GM23338 (cell line): ENCODE results near the gene LAMC2. TPM values are rescaled to one million over a fixed set of nuclear protein-coding genes. Genes with fewer than 3 reads are reported as not detected.

Source experiments
- ATAC-seq: fragments of 200-7000 bp; cut with Tn5 transposase; 3 replicates; pipeline ENCODE4 v1.9.1; 2020
- DNase-seq: peaks from one replicate; pipeline ENCODE4 v3.0.0-alpha.2; 2015; ENCODE audit warnings: low spot score
- H2AFZ ChIP-seq: fragments of 200-600 bp; sonication (generic); 2 replicates; pipeline ENCODE4 v1.8.0; 2016; ENCODE audit warnings: antibody characterized with exemption, mild to moderate bottlenecking, moderate library complexity
- H3F3A ChIP-seq: fragments of 200-600 bp; sonication (generic); replicated peaks from 2 replicates; pipeline ENCODE4 v1.8.0; 2017; ENCODE audit warnings: antibody characterized with exemption, mixed run types, low read depth
- H3K27ac ChIP-seq: fragments of 200-600 bp; sonication (generic); 2 replicates; pipeline ENCODE4 v1.6.1; 2016; ENCODE audit warnings: low read depth
- H3K27me3 ChIP-seq: fragments of 200-600 bp; sonication (generic); 2 replicates; pipeline ENCODE4 v1.8.0; 2016; ENCODE audit warnings: mild to moderate bottlenecking, mixed run types, moderate library complexity; ENCODE audit not compliant: insufficient read depth
- H3K36me3 ChIP-seq: fragments of 200-600 bp; sonication (generic); 2 replicates; pipeline ENCODE4 v1.8.0; 2016; ENCODE audit warnings: mild to moderate bottlenecking; ENCODE audit not compliant: insufficient read depth
- H3K4me1 ChIP-seq: fragments of 200-600 bp; sonication (generic); 2 replicates; pipeline ENCODE4 v1.8.0; 2016; ENCODE audit warnings: mild to moderate bottlenecking, moderate library complexity; ENCODE audit not compliant: insufficient read depth
- H3K4me2 ChIP-seq: fragments of 200-600 bp; sonication (generic); 2 replicates; pipeline ENCODE4 v1.7.1; 2017; ENCODE audit warnings: mixed run types
- H3K4me3 ChIP-seq: fragments of 200-600 bp; sonication (generic); 2 replicates; pipeline ENCODE4 v1.6.1; 2016; ENCODE audit warnings: mixed run types
- H3K79me2 ChIP-seq: fragments of 200-600 bp; sonication (generic); replicated peaks from 2 replicates; pipeline ENCODE4 v1.8.0; 2017; ENCODE audit warnings: mild to moderate bottlenecking; ENCODE audit not compliant: insufficient read depth
- H3K9me2 ChIP-seq: fragments of 200-600 bp; sonication (generic); 2 replicates; pipeline ENCODE4 v1.8.0; 2017; ENCODE audit not compliant: insufficient read depth
- H4K20me1 ChIP-seq: fragments of 200-600 bp; sonication (generic); replicated peaks from 2 replicates; pipeline ENCODE4 v1.8.0; 2017; ENCODE audit warnings: mild to moderate bottlenecking; ENCODE audit not compliant: insufficient read depth
- H3K27ac Mint-ChIP-seq: 2 replicates; pipeline ENCODE4 v1.8.0; 2020; ENCODE audit warnings: inconsistent platforms, mild to moderate bottlenecking, moderate library complexity, mixed read lengths
- H3K27me3 Mint-ChIP-seq: 3 replicates; pipeline ENCODE4 v1.8.0; 2022; ENCODE audit warnings: low read depth, mild to moderate bottlenecking, moderate library complexity, mixed read lengths, inconsistent platforms; ENCODE audit not compliant: insufficient read depth, poor library complexity
- H3K36me3 Mint-ChIP-seq: 3 replicates; pipeline ENCODE4 v1.8.0; 2021; ENCODE audit warnings: low read depth, mild to moderate bottlenecking, inconsistent platforms, moderate library complexity, mixed read lengths
- H3K4me1 Mint-ChIP-seq: 3 replicates; pipeline ENCODE4 v1.8.0; 2020; ENCODE audit warnings: mild to moderate bottlenecking, inconsistent platforms, mixed read lengths
- H3K4me3 Mint-ChIP-seq: 3 replicates; pipeline ENCODE4 v1.8.0; 2021; ENCODE audit warnings: moderate library complexity, mild to moderate bottlenecking, inconsistent platforms, mixed read lengths
- H3K9me3 Mint-ChIP-seq: 3 replicates; pipeline ENCODE4 v1.8.0; 2020; ENCODE audit warnings: moderate library complexity, mild to moderate bottlenecking, inconsistent platforms, mixed read lengths
- CREB1 ChIP-seq: fragments of 250-450 bp; sonication (Bioruptor Pico); IDR thresholded peaks from 2 replicates; pipeline ENCODE4 v1.5.0; 2020; ENCODE audit warnings: low read depth, mild to moderate bottlenecking, moderate library complexity
- ETS1 ChIP-seq: IDR thresholded peaks from 2 replicates; pipeline ENCODE4 v1.6.1; 2016; ENCODE audit warnings: antibody characterized with exemption
- EZH2 ChIP-seq: fragments of 200-600 bp; sonication (generic); IDR thresholded peaks from one replicate; pipeline ENCODE4 v1.8.0; 2017; ENCODE audit warnings: antibody characterized with exemption, mild to moderate bottlenecking, low read depth; ENCODE audit not compliant: unreplicated experiment
- EZH2phosphoT487 ChIP-seq: fragments of 200-600 bp; sonication (generic); IDR thresholded peaks from one replicate; pipeline ENCODE4 v1.8.1; 2018; ENCODE audit warnings: antibody characterized with exemption; ENCODE audit not compliant: unreplicated experiment
- JUNB ChIP-seq: IDR thresholded peaks from one replicate; pipeline ENCODE4 v1.6.1; 2016; ENCODE audit warnings: antibody characterized with exemption; ENCODE audit not compliant: unreplicated experiment
- NANOG ChIP-seq: IDR thresholded peaks from 2 replicates; pipeline ENCODE4 v1.6.1; 2016; ENCODE audit warnings: antibody characterized with exemption, borderline replicate concordance
- POLR2AphosphoS5 ChIP-seq: IDR thresholded peaks from 2 replicates; pipeline ENCODE4 v1.6.1; 2016; ENCODE audit warnings: antibody characterized with exemption, low read depth
- REST ChIP-seq: IDR thresholded peaks from one replicate; pipeline ENCODE4 v1.6.1; 2018; ENCODE audit warnings: antibody characterized with exemption; ENCODE audit not compliant: unreplicated experiment
- STAT1 ChIP-seq: IDR thresholded peaks from one replicate; pipeline ENCODE4 v1.6.1; 2016; ENCODE audit warnings: antibody characterized with exemption; ENCODE audit not compliant: unreplicated experiment
- ZNF114 ChIP-seq: fragments of 250-450 bp; sonication (Bioruptor Pico); IDR thresholded peaks from 2 replicates; pipeline ENCODE4 v1.5.0; 2020; ENCODE audit warnings: mild to moderate bottlenecking, moderate library complexity
- ZNF331 ChIP-seq: fragments of 250-450 bp; sonication (Bioruptor Pico); IDR thresholded peaks from 2 replicates; pipeline ENCODE4 v1.5.0; 2020; ENCODE audit warnings: low read depth, mild to moderate bottlenecking, moderate library complexity
- polyA plus RNA-seq: library from polyadenylated mRNA; unstranded; fragments of >200 nt; fragmentation: Nextera tagmentation; extraction: Ambion mirVana; gene quantifications from 2 replicates; pipeline ENCODE4 v1.2.1, GENCODE V29; 2016
- total RNA-seq: library from RNA; depleted of rRNA; stranded (reverse); fragments of >200 nt; shearing (Covaris generic); gene quantifications from 2 replicates; pipeline ENCODE4 v1.2.3, GENCODE V29; 2014

Gene LAMC2
- total and polyA plus RNA-seq, 2 experiments from 2014 or later: 4.3 to 19.5 TPM

DNA sequence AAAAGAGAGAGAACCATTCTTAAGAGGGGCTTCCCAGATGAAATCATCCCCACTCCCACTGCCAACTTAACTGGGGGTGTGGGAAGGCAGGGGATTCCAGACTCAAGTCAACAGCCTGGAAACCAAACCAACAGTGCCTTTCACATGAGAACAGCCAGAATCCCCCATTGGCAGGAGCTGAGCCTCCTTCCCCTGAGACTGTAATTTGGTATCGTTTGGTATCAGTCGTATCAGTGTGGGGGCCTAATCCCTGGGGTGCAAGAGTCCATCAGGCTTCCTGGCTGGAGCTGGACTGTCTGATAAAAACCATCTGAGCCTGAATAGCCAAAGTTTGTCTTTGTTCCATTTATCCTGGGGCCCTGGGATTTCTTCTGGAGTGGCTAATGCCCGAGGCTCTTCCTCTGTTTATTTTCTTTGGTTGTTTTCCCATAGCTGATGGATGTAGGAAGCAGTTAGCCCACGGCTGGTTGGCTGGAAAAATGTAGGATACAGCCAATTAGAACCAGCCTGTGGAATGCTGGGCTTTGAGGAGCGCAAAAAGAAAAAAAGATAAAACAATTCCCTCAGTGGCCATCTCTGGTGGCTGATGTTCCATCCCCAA, 84.6 kb downstream of the LAMC2 start:
- Histone ChIP-seq H3K9me2 (no peaks in the 10 kb centered on the region), H3F3A (no peaks in the 10 kb centered on the region), H2AFZ (no peak overlapping the region), H3K27me3 (no peaks in the 10 kb centered on the region), H3K4me2 (no peak overlapping the region), H4K20me1 (no peaks in the 10 kb centered on the region), H3K27ac (no peak overlapping the region), H3K4me3 (no peak overlapping the region), H3K79me2 (no peaks in the 10 kb centered on the region), H3K36me3 (no peaks in the 10 kb centered on the region), H3K4me1 (no peaks in the 10 kb centered on the region)
- Mint-ChIP-seq H3K4me1 (no peaks in the 10 kb centered on the region; the same call in 2 of the 3 replicates), H3K36me3 (no peaks in the 10 kb centered on the region), H3K9me3 (no peaks in the 10 kb centered on the region), H3K4me3 (no peak overlapping the region), H3K27me3 (no peaks in the 10 kb centered on the region), H3K27ac (no peak overlapping the region)
- TF ChIP-seq STAT1 (no peak), REST (no peak), ZNF331 (no peak), ETS1 (no peak), JUNB (no peak), ZNF114 (CRISPR knock-in tag) (no peak), CREB1 (no peak), EZH2 (no peak), POLR2AphosphoS5 (no peak)
- no peak for DNase-seq
- no peak for ATAC-seq

GRCh38 chr1:183272390-183272848, 86.4 kb downstream of the LAMC2 start:
- no peaks in the 10 kb centered on the region for H3K9me3 Mint-ChIP-seq
- no peak overlapping the region for H2AFZ ChIP-seq
- no peak for DNase-seq
- TF ChIP-seq REST (no peak), EZH2phosphoT487 (no peak), ETS1 (no peak), JUNB (no peak), ZNF114 (CRISPR knock-in tag) (no peak), STAT1 (no peak), NANOG (no peak), EZH2 (no peak), ZNF331 (no peak), POLR2AphosphoS5 (no peak)

More at GRCh38 chr1:183272390-183272848, 86.4 kb downstream of the LAMC2 start:
- no peaks in the 10 kb centered on the region for H3K79me2 ChIP-seq
- no peak overlapping the region for H3K4me3 ChIP-seq
- no peak overlapping the region for H3K27ac Mint-ChIP-seq
- no peak overlapping the region for H3K4me2 ChIP-seq
- H3K27me3 Mint-ChIP-seq: no peaks in the 10 kb centered on the region
- no peaks in the 10 kb centered on the region for H3K36me3 Mint-ChIP-seq
- H3K27me3 ChIP-seq: no peaks in the 10 kb centered on the region
- no peaks in the 10 kb centered on the region for H3K36me3 ChIP-seq
- H3K4me3 Mint-ChIP-seq: no peak overlapping the region
- H3F3A ChIP-seq: no peaks in the 10 kb centered on the region
- H3K9me2 ChIP-seq: no peaks in the 10 kb centered on the region
- H4K20me1 ChIP-seq: no peaks in the 10 kb centered on the region
- no peak overlapping the region for H3K27ac ChIP-seq
- no peaks in the 10 kb centered on the region; the same call in 2 of the 3 replicates for H3K4me1 Mint-ChIP-seq
- H3K4me1 ChIP-seq: no peaks in the 10 kb centered on the region
- ATAC-seq: no peak
